ENCODE data around the gene ANKRD65.
"Not testable (repeated sequence)": the region's sequence is repeated elsewhere in the genome, so short reads cannot be mapped to it uniquely, and the experiment has no call there.

ANKRD65 gene

GRCh38 chr1:1451696-1452364 is 30.8 kb upstream of the ANKRD65 start:
- Histone ChIP-seq H3K27ac (no peak overlapping the region), H3K27me3 (ENCODE audit: insufficient read depth, low read depth, severe bottlenecking) (no peaks in the 10 kb centered on the region), H3K36me3 (no peaks in the 10 kb centered on the region), H3K4me3 (ENCODE audit: low read depth, low read length) (no peak overlapping the region), H3K9me3 (ENCODE audit: severe bottlenecking) (no peaks in the 10 kb centered on the region)
- TF ChIP-seq CTCF (IDR thresholded peaks at IDR 0.05; ENCODE audit: low read depth, low read length) = no peak
- no peak for DNase-seq

- H3K27me3 ChIP-seq (ENCODE audit: insufficient read depth, low read depth, severe bottlenecking); H3K36me3 ChIP-seq; H3K9me3 ChIP-seq (ENCODE audit: severe bottlenecking); H3K4me3 ChIP-seq (ENCODE audit: low read depth, low read length); DNase-seq; H3K27ac ChIP-seq: not testable (repeated sequence)
Observed at GRCh38 chr1:1450616-1451015, 29.5 kb upstream of the ANKRD65 start.

- Histone ChIP-seq H3K4me3 (ENCODE audit: low read depth, low read length) (no peak within 1 kb of the TSS), H3K36me3 (no peaks in the 10 kb centered on the region), H3K27me3 (ENCODE audit: insufficient read depth, low read depth, severe bottlenecking) (no peaks in the 10 kb centered on the region), H3K9me3 (ENCODE audit: severe bottlenecking) (no peaks in the 10 kb centered on the region), H3K27ac (no peak within 1 kb of the TSS)
- DNase-seq = no peak
- no peak for TF ChIP-seq CTCF (IDR thresholded peaks at IDR 0.05; ENCODE audit: low read depth, low read length)
Observed at GRCh38 chr1:1449099-1449739, 28.1 kb upstream of the ANKRD65 start, which contains the start of gene ATAD3C. Gene ATAD3C, plus strand, starts transcription at chr1:1449689. Its CDS starts 995 bp downstream, at chr1:1450684.

- not testable (repeated sequence) for H3K27ac ChIP-seq; DNase-seq; H3K36me3 ChIP-seq; H3K27me3 ChIP-seq (ENCODE audit: insufficient read depth, low read depth, severe bottlenecking); H3K9me3 ChIP-seq (ENCODE audit: severe bottlenecking); H3K4me3 ChIP-seq (ENCODE audit: low read depth, low read length)
Observed at GRCh38 chr1:1446631-1447030, 25.6 kb upstream of the ANKRD65 start.

GRCh38 chr1:1442069-1442770 is 21.1 kb upstream of the ANKRD65 start:
- TF ChIP-seq CTCF (IDR thresholded peaks at IDR 0.05; ENCODE audit: low read depth, low read length) = no peak
- Histone ChIP-seq H3K27ac (no peak overlapping the region), H3K36me3 (no peaks in the 10 kb centered on the region; the same call in 1 of the 2 replicates), H3K9me3 (ENCODE audit: severe bottlenecking) (no peaks in the 10 kb centered on the region), H3K4me3 (ENCODE audit: low read depth, low read length) (no peak overlapping the region), H3K27me3 (ENCODE audit: insufficient read depth, low read depth, severe bottlenecking) (no peaks in the 10 kb centered on the region)
- DNase-seq = no peak

GRCh38 chr1:1441002-1441888 is 20.2 kb upstream of the ANKRD65 start:
- no peaks in the 10 kb centered on the region; the same call in 1 of the 2 replicates for H3K36me3 ChIP-seq
- H3K4me3 ChIP-seq (ENCODE audit: low read depth, low read length) = no peak overlapping the region
- peak; percentile 60 for DNase-seq
- TF ChIP-seq CTCF (IDR thresholded peaks at IDR 0.05; ENCODE audit: low read depth, low read length) = peak; percentile 98
- no peaks in the 10 kb centered on the region for H3K27me3 ChIP-seq (ENCODE audit: insufficient read depth, low read depth, severe bottlenecking)
- H3K27ac ChIP-seq = no peak overlapping the region
- H3K9me3 ChIP-seq (ENCODE audit: severe bottlenecking) = no peaks in the 10 kb centered on the region

Measured in WERI-Rb-1 (cell line).